GM12875 (cell line): Measurements from ENCODE around the gene C4orf54.

Experiments
- H3K4me3 ChIP-seq: one replicate; pipeline ENCODE4 v1.5.1; 2011; ENCODE audit warnings: low read depth, low read length, control low read depth
- CTCF ChIP-seq: IDR thresholded peaks from 2 replicates; pipeline ENCODE4 v1.5.1; 2011; ENCODE audit warnings: low read depth, mild to moderate bottlenecking, control low read depth, inconsistent platforms, low read length, moderate library complexity, borderline replicate concordance; ENCODE audit not compliant: insufficient read depth

The C4orf54 gene

GRCh38 chr4:99657798-99658197 lies at the start of gene C4orf54:
Gene C4orf54, minus strand, starts transcription at chr4:99657828. Its CDS starts 3,180 bp downstream, at chr4:99654648.
- no peak for TF ChIP-seq CTCF
- H3K4me3 ChIP-seq = no peak within 1 kb of the TSS

- no peak for TF ChIP-seq CTCF
- no peak overlapping the region for H3K4me3 ChIP-seq
Observed at GRCh38 chr4:99705891-99706290, 48.3 kb upstream of the C4orf54 start.

- TF ChIP-seq CTCF = no peak
- no peak overlapping the region for H3K4me3 ChIP-seq
Observed at GRCh38 chr4:99696801-99697200, 39.2 kb upstream of the C4orf54 start.

- no peak overlapping the region for H3K4me3 ChIP-seq
- no peak for TF ChIP-seq CTCF
Observed at GRCh38 chr4:99693140-99693539, 35.5 kb upstream of the C4orf54 start.

- H3K4me3 ChIP-seq = no peak overlapping the region
- no peak for TF ChIP-seq CTCF
Observed at GRCh38 chr4:99690990-99691389, 33.4 kb upstream of the C4orf54 start.

- H3K4me3 ChIP-seq = no peak overlapping the region
Observed at GRCh38 chr4:99690472-99690871, 32.8 kb upstream of the C4orf54 start.

GRCh38 chr4:99687120-99687519 lies 29.5 kb upstream of the C4orf54 start:
- no peak overlapping the region for H3K4me3 ChIP-seq
- TF ChIP-seq CTCF = no peak

More at GRCh38 chr4:99690472-99690871, 32.8 kb upstream of the C4orf54 start:
- no peak for TF ChIP-seq CTCF
